ENCODE data around the gene SEMA3A. TPM values are rescaled to one million over a fixed set of nuclear protein-coding genes. Genes with fewer than 3 reads are reported as not detected.

Gene SEMA3A
- total and polyA plus RNA-seq, 9 donors = 0.76 to 23.0 (median 2.2) TPM

DNA sequence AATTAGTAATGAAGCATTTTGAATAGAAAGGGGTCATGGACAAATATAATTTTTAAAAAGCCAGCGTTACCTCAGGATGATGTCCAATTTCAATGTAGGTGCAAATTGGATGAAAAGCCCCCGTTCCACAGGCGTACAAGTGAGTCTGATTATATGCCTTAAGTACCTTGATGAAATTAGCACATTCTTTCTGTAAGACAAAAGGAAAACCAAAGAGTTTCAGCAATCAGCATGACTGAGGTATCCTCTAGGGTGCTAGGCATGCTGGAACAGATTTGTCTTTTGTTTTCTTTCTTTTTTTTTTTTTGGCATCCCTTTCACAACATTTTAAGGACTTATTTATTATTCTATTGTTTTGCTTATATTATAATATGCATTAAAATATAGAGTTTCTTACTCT, 84.2 kb downstream of the SEMA3A start:
- H3K27ac ChIP-seq = no peak overlapping the region
- H3K4me3 ChIP-seq = no peak overlapping the region
- no peaks in the 10 kb centered on the region for H3K4me1 ChIP-seq (ENCODE audit: insufficient read depth)
- intact Hi-C loops (cut with DNase I) = no loop called here
- no peaks in the 10 kb centered on the region for H3K27me3 ChIP-seq
- no peaks in the 10 kb centered on the region for H3K36me3 ChIP-seq
- 86 to 89% (median 88%) methylated on average over 3 of the region's 3 CpGs for WGBS, 3 donors
- TF ChIP-seq POLR2A (IDR thresholded peaks at IDR 0.05) (no peak), EP300 (IDR thresholded peaks at IDR 0.05) (no peak)
- TF ChIP-seq, protein P1, sequence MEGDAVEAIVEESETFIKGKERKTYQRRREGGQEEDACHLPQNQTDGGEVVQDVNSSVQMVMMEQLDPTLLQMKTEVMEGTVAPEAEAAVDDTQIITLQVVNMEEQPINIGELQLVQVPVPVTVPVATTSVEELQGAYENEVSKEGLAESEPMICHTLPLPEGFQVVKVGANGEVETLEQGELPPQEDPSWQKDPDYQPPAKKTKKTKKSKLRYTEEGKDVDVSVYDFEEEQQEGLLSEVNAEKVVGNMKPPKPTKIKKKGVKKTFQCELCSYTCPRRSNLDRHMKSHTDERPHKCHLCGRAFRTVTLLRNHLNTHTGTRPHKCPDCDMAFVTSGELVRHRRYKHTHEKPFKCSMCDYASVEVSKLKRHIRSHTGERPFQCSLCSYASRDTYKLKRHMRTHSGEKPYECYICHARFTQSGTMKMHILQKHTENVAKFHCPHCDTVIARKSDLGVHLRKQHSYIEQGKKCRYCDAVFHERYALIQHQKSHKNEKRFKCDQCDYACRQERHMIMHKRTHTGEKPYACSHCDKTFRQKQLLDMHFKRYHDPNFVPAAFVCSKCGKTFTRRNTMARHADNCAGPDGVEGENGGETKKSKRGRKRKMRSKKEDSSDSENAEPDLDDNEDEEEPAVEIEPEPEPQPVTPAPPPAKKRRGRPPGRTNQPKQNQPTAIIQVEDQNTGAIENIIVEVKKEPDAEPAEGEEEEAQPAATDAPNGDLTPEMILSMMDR (IDR thresholded peaks at IDR 0.05) = no peak
- no peaks in the 10 kb centered on the region for H3K9me3 ChIP-seq
- no peak for DNase-seq

GRCh38 chr7:84108787-84109186, 85.8 kb downstream of the SEMA3A start:
- Histone ChIP-seq H3K9me3 (no peaks in the 10 kb centered on the region), H3K36me3 (no peaks in the 10 kb centered on the region), H3K27ac (no peak overlapping the region), H3K4me3 (no peak overlapping the region), H3K4me1 (ENCODE audit: insufficient read depth) (no peaks in the 10 kb centered on the region), H3K27me3 (no peaks in the 10 kb centered on the region)
- TF ChIP-seq POLR2A (IDR thresholded peaks at IDR 0.05) (no peak), EP300 (IDR thresholded peaks at IDR 0.05) (no peak)
- TF ChIP-seq, protein P1 (IDR thresholded peaks at IDR 0.05) = no peak
- 66 to 76% (median 73%) methylated on average over 2 of the region's 2 CpGs for WGBS, 3 donors
- DNase-seq = no peak
- intact Hi-C loops (cut with DNase I) = no loop called here

DNA sequence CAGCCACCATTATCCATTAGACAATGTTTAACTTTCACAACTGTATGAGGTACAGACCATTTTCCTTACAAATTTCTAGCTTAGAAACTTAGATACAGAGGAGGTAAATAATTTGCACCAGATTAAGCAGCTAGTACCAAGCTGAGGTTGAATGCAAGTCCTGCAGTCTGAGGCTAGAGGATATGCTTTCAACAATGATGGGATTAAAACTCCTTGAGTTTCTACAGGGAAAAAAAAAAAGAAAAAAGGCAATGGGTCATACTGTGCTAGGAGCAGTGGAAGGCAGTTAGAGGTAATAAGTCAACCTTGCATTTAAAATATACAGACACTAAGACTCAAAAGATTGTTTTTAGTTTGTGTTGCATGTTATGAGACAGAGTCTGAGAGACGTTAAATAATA, 86.5 kb downstream of the SEMA3A start:
- 35 to 65% (median 39%) methylated on average over 1 of the region's 1 CpG for WGBS, 3 donors
- intact Hi-C loops (cut with DNase I) = no loop called here
- H3K27me3 ChIP-seq = no peaks in the 10 kb centered on the region
- DNase-seq = no peak
- no peak overlapping the region for H3K4me3 ChIP-seq
- H3K4me1 ChIP-seq (ENCODE audit: insufficient read depth) = no peaks in the 10 kb centered on the region
- TF ChIP-seq POLR2A (IDR thresholded peaks at IDR 0.05) (no peak), EP300 (IDR thresholded peaks at IDR 0.05) (no peak)
- TF ChIP-seq, protein P1 (IDR thresholded peaks at IDR 0.05) = no peak
- H3K9me3 ChIP-seq = no peaks in the 10 kb centered on the region
- no peaks in the 10 kb centered on the region for H3K36me3 ChIP-seq
- no peak overlapping the region for H3K27ac ChIP-seq

DNA sequence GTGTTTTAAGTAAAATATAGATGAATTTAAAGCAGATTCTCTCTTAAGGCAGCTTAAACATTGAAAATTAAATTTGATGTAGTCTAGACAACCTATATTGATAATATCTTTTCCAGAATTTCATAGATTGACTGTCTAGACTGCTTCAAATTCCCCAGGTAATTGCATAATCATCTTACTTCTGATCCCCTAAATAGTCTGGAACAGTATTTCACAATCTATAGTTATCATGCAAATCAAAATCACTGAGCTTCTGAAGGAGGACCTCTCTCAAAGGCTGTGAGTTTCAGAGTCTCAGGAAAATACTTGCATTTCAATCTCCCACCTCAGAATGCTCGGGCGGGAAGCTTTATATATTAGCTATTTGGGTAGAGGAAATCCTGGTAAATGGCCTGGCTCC, 87.3 kb downstream of the SEMA3A start:
- Histone ChIP-seq H3K36me3 (no peaks in the 10 kb centered on the region), H3K4me3 (no peak overlapping the region), H3K4me1 (ENCODE audit: insufficient read depth) (no peaks in the 10 kb centered on the region), H3K27ac (no peak overlapping the region), H3K27me3 (no peaks in the 10 kb centered on the region), H3K9me3 (no peaks in the 10 kb centered on the region)
- intact Hi-C loops (cut with DNase I) = no loop called here
- no peak for DNase-seq
- TF ChIP-seq, protein P1 (IDR thresholded peaks at IDR 0.05) = no peak
- WGBS, 3 donors = 87 to 94% (median 88%) methylated on average over 2 of the region's 2 CpGs

- no peak overlapping the region for H3K4me3 ChIP-seq
- no peak for DNase-seq
- no peak for TF ChIP-seq POLR2A (IDR thresholded peaks at IDR 0.05)
- no peak for TF ChIP-seq EP300 (IDR thresholded peaks at IDR 0.05)
- TF ChIP-seq, protein P1 (IDR thresholded peaks at IDR 0.05) = no peak
- no peaks in the 10 kb centered on the region for H3K36me3 ChIP-seq
- no peaks in the 10 kb centered on the region for H3K27me3 ChIP-seq
- intact Hi-C loops (cut with DNase I) = no loop called here
- no peak overlapping the region for H3K27ac ChIP-seq
- H3K9me3 ChIP-seq = no peaks in the 10 kb centered on the region
- 80 to 86% (median 81%) methylated on average over 3 of the region's 3 CpGs for WGBS, 3 donors
- H3K4me1 ChIP-seq (ENCODE audit: insufficient read depth) = no peaks in the 10 kb centered on the region
Measured at GRCh38 chr7:84106291-84106690, 88.3 kb downstream of the SEMA3A start.

Measured in ovary (tissue), 9 donors.